Measurements from ENCODE around the gene IL13RA1.
"Not testable (repeated sequence)": the region's sequence is repeated elsewhere in the genome, so short reads cannot be mapped to it uniquely, and the experiment has no call there.

The IL13RA1 gene

DNA sequence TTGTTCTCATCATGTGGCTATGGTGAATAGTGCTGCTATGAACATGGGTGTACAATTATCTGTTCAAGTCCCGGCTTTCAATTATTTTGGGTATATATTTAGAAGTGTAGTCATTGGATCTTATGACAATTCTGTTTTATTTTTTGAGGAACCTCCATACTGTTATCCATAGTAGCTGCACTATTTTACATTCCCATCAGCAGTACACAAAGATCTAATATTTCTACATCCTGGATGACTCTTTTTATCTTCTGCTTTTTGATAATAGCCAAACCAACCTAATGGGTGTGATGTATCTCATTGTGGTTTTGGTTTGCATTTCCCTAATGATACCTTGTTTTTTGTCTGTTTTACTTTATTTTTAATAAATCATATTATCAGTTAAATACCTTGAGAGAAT lies 12.9 kb upstream of the IL13RA1 start:
- Histone ChIP-seq H3K27me3 (ENCODE audit: control insufficient read depth in 2 of 2, insufficient read depth in 2 of 2, low read length in 2 of 2) (peaks cover 0 to 3% of the 10 kb centered on the region in 2 donors), H3K9me3 (ENCODE audit: control insufficient read depth in 2 of 2, low read length in 2 of 2) (no peaks in the 10 kb centered on the region), H3K4me3 (ENCODE audit: low read length in 2 of 2) (no peak overlapping the region), H3K4me1 (ENCODE audit: control insufficient read depth in 2 of 2, insufficient read depth in 2 of 2, low read length in 2 of 2) (no peaks in the 10 kb centered on the region), H3K27ac (ENCODE audit: low read depth in 2 of 2, low read length in 2 of 2) (no peak overlapping the region), H3K9ac (ENCODE audit: low read depth in 1 of 2, low read length in 2 of 2) (no peak overlapping the region), H3K36me3 (ENCODE audit: control insufficient read depth in 2 of 2, insufficient read depth in 2 of 2, low read length in 2 of 2) (no peaks in the 10 kb centered on the region)

DNA sequence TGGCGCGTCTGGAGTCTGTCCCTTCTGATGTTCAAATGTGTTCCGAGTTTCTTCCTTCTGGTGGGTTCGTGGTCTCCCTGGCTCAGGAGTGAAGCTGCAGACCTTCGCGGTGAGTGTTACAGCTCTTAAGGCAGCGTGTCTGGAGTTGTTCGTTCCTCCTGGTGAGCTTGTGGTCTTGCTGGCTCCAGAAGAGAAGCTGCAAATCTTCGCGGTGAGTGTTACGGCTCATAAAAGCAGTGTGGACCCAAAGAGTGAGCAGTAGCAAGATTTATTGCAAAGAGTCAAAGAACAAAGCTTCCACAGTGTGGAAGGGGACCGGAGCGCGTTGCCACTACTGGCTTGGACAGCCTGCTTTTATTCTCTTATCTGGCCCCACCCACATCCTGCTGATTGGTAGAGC lies 11.5 kb upstream of the IL13RA1 start:
- H3K27me3 ChIP-seq (ENCODE audit: control insufficient read depth in 2 of 2, insufficient read depth in 2 of 2, low read length in 2 of 2); H3K9me3 ChIP-seq (ENCODE audit: control insufficient read depth in 2 of 2, low read length in 2 of 2); H3K4me1 ChIP-seq (ENCODE audit: control insufficient read depth in 2 of 2, insufficient read depth in 2 of 2, low read length in 2 of 2); H3K36me3 ChIP-seq (ENCODE audit: control insufficient read depth in 2 of 2, insufficient read depth in 2 of 2, low read length in 2 of 2); H3K27ac ChIP-seq (ENCODE audit: low read depth in 2 of 2, low read length in 2 of 2); H3K9ac ChIP-seq (ENCODE audit: low read depth in 1 of 2, low read length in 2 of 2); H3K4me3 ChIP-seq (ENCODE audit: low read length in 2 of 2): not testable (repeated sequence)

DNA sequence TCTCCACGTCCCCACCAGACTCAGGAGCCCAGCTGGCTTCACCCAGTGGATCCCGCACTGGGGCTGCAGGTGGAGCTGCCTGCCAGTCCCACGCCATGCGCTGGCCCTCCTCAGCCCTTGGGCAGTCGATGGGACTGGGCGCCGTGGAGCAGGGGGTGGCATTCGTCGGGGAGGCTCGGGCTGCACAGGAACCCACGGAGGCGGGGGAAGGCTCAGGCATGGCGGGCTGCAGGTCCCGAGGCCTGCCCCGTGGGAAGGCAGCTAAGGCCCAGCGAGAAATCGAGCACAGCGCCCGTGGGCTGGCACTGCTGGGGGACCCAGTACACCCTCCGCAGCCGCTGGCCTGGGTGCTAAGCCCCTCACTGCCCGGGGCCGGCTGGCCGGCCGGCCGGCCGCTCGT lies 10.6 kb upstream of the IL13RA1 start:
- not testable (repeated sequence) for H3K4me1 ChIP-seq (ENCODE audit: control insufficient read depth in 2 of 2, insufficient read depth in 2 of 2, low read length in 2 of 2); H3K36me3 ChIP-seq (ENCODE audit: control insufficient read depth in 2 of 2, insufficient read depth in 2 of 2, low read length in 2 of 2); H3K27ac ChIP-seq (ENCODE audit: low read depth in 2 of 2, low read length in 2 of 2); H3K4me3 ChIP-seq (ENCODE audit: low read length in 2 of 2); H3K9me3 ChIP-seq (ENCODE audit: control insufficient read depth in 2 of 2, low read length in 2 of 2); H3K9ac ChIP-seq (ENCODE audit: low read depth in 1 of 2, low read length in 2 of 2); H3K27me3 ChIP-seq (ENCODE audit: control insufficient read depth in 2 of 2, insufficient read depth in 2 of 2, low read length in 2 of 2)

DNA sequence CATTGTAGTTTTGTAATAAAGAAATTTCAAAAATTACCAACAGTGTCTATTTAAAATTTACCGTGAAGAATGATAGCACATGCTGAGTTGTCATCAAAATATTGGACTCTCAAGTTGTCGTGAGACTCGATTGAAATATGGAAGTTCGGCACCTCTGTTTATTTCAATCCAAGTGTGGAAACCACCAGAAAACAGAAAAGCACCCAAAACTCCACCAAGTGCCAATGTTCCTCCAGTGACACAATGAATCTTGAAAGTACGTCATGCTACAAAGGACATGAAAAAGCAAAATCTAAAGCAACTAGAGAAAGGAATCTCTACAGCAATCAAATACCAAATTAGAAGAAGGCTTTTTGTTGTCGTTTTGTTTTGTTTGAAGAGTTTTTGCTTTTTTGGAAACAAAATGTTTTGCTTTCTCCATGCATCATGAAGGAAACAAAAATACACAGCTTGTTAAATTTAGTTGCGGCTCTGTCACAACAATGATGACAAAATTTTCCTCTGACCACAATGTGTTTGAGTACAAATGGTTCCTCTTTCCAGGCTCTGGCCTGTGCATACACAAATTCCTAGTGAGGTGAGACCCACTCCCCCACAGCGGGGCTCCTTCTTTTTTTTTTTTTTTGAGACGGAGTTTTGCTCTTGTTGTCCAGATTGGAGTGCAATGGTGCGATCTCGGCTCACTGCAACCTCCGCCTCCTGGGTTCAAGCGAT lies 9.6 kb upstream of the IL13RA1 start:
- H3K9me3 ChIP-seq (ENCODE audit: control insufficient read depth in 2 of 2, low read length in 2 of 2): no peaks in the 10 kb centered on the region
- no peaks in the 10 kb centered on the region for H3K36me3 ChIP-seq (ENCODE audit: control insufficient read depth in 2 of 2, insufficient read depth in 2 of 2, low read length in 2 of 2)
- H3K9ac ChIP-seq (ENCODE audit: low read depth in 1 of 2, low read length in 2 of 2): no peak overlapping the region
- H3K4me3 ChIP-seq (ENCODE audit: low read length in 2 of 2): no peak overlapping the region
- no peak overlapping the region for H3K27ac ChIP-seq (ENCODE audit: low read depth in 2 of 2, low read length in 2 of 2)
- no peaks in the 10 kb centered on the region for H3K4me1 ChIP-seq (ENCODE audit: control insufficient read depth in 2 of 2, insufficient read depth in 2 of 2, low read length in 2 of 2)
- no peaks in the 10 kb centered on the region for H3K27me3 ChIP-seq (ENCODE audit: control insufficient read depth in 2 of 2, insufficient read depth in 2 of 2, low read length in 2 of 2)

DNA sequence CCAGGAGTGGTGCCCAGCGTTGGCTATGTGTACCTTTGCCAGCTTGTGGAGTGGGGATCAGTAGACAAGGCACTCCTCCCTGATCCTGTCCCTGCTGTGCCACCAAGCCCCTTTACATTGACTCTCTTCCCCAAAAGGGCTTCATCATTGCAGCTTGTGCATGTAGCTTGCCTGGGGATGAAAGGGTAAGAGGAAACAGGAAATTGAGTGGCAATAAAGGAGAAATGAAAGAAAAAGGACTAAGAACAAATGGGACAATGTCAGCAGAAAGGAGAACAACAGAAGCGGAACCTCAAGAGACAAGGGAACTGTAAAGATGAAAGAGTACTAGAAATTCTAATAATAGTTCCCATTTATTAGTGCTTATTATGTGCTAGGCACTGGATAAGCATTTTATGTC lies 8.7 kb upstream of the IL13RA1 start:
- no peak overlapping the region for H3K9ac ChIP-seq (ENCODE audit: low read depth in 1 of 2, low read length in 2 of 2)
- H3K36me3 ChIP-seq (ENCODE audit: control insufficient read depth in 2 of 2, insufficient read depth in 2 of 2, low read length in 2 of 2): no peaks in the 10 kb centered on the region
- H3K27me3 ChIP-seq (ENCODE audit: control insufficient read depth in 2 of 2, insufficient read depth in 2 of 2, low read length in 2 of 2): no peaks in the 10 kb centered on the region
- H3K4me1 ChIP-seq (ENCODE audit: control insufficient read depth in 2 of 2, insufficient read depth in 2 of 2, low read length in 2 of 2): no peaks in the 10 kb centered on the region
- H3K9me3 ChIP-seq (ENCODE audit: control insufficient read depth in 2 of 2, low read length in 2 of 2): no peaks in the 10 kb centered on the region
- no peak overlapping the region for H3K4me3 ChIP-seq (ENCODE audit: low read length in 2 of 2)
- H3K27ac ChIP-seq (ENCODE audit: low read depth in 2 of 2, low read length in 2 of 2): peak overlapping the region; percentile 4 to 36

DNA sequence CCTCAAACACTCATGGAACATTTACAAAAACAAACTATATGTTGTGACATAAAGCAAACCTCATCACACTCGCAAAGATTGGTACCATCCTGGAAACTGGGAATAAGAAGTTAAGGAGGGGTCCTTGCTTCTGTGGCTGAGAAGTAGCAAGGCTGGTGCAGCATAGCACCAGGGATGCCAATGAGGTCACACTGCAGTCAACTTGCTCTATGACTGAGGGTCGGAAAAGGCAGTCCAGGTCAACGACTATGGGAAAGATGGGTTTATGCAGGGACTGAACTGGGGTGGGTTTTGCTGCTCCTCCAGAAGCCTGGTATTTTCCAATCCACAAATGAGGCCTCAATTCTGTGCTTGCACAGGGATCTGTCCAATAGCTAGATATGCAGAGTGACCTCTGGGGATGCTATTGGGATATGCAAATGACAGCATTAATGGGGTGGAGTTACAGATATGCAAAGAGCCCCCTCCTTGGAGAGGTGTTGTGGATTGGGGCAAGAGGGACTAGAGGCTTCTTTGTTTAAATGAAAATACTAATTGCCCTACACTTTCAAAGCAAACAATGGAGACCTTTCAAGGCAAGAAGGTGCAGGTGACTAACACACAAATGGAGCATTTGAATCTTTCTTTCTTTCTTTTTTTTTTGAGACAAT lies 7.2 kb upstream of the IL13RA1 start:
- Histone ChIP-seq H3K27ac (ENCODE audit: low read depth in 2 of 2, low read length in 2 of 2) (no peak overlapping the region), H3K4me1 (ENCODE audit: control insufficient read depth in 2 of 2, insufficient read depth in 2 of 2, low read length in 2 of 2) (peaks cover 5 to 6% of the 10 kb centered on the region in 2 donors), H3K9me3 (ENCODE audit: control insufficient read depth in 2 of 2, low read length in 2 of 2) (no peaks in the 10 kb centered on the region), H3K4me3 (ENCODE audit: low read length in 2 of 2) (no peak overlapping the region), H3K9ac (ENCODE audit: low read depth in 1 of 2, low read length in 2 of 2) (no peak overlapping the region), H3K36me3 (ENCODE audit: control insufficient read depth in 2 of 2, insufficient read depth in 2 of 2, low read length in 2 of 2) (no peaks in the 10 kb centered on the region), H3K27me3 (ENCODE audit: control insufficient read depth in 2 of 2, insufficient read depth in 2 of 2, low read length in 2 of 2) (no peaks in the 10 kb centered on the region)

DNA sequence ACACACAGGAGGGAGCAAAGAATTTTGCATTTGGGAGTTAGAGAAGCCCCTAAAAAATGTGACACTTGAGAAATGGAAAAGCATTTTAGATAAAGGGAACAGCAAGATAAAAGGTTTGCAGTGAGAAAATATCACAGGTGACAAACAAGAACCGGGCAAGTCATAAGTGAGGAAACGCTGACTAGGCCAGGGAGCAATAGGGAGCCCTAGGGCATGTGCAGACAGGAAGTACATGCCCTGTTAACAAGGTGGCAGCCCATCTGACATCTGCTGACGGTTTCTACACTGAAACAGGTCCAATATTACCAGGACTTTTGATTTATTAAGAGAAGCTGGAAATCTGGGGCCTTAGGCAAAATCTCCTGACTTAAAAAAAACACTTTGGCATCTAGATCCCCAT lies 4.0 kb upstream of the IL13RA1 start:
- Histone ChIP-seq H3K36me3 (ENCODE audit: control insufficient read depth in 2 of 2, insufficient read depth in 2 of 2, low read length in 2 of 2) (no peaks in the 10 kb centered on the region), H3K9ac (ENCODE audit: low read depth in 1 of 2, low read length in 2 of 2) (no peak overlapping the region), H3K27me3 (ENCODE audit: control insufficient read depth in 2 of 2, insufficient read depth in 2 of 2, low read length in 2 of 2) (no peaks in the 10 kb centered on the region), H3K4me1 (ENCODE audit: control insufficient read depth in 2 of 2, insufficient read depth in 2 of 2, low read length in 2 of 2) (peaks cover 14 to 21% of the 10 kb centered on the region in 2 donors), H3K4me3 (ENCODE audit: low read length in 2 of 2) (no peak overlapping the region), H3K27ac (ENCODE audit: low read depth in 2 of 2, low read length in 2 of 2) (no peak overlapping the region), H3K9me3 (ENCODE audit: control insufficient read depth in 2 of 2, low read length in 2 of 2) (no peaks in the 10 kb centered on the region)

DNA sequence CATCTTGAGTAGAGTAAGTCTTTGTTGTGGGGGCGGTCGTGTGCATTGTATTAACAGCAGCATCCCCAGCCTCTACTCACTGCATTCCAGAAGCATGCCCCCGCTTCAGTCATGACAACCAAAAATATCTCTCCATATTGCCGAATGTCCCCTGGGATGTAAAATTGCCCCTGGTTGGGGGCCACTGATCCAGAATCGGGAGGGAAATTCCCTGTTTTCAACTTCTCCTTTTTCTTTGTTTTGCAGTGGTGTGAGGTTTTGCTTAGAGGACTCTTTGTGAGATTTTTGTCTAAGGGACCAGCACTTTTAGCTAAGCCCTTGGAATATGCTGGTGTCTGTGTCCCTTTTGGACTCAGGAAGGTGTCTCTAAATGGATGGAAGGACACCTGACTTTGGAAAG lies 3.0 kb upstream of the IL13RA1 start:
- H3K27ac ChIP-seq (ENCODE audit: low read depth in 2 of 2, low read length in 2 of 2): peak overlapping the region in 1 of 2 donors; percentile 94
- no peak overlapping the region for H3K4me3 ChIP-seq (ENCODE audit: low read length in 2 of 2)
- H3K9me3 ChIP-seq (ENCODE audit: control insufficient read depth in 2 of 2, low read length in 2 of 2): no peaks in the 10 kb centered on the region
- H3K36me3 ChIP-seq (ENCODE audit: control insufficient read depth in 2 of 2, insufficient read depth in 2 of 2, low read length in 2 of 2): no peaks in the 10 kb centered on the region
- H3K9ac ChIP-seq (ENCODE audit: low read depth in 1 of 2, low read length in 2 of 2): no peak overlapping the region
- no peaks in the 10 kb centered on the region for H3K27me3 ChIP-seq (ENCODE audit: control insufficient read depth in 2 of 2, insufficient read depth in 2 of 2, low read length in 2 of 2)
- peaks cover 20 to 21% of the 10 kb centered on the region in 2 donors for H3K4me1 ChIP-seq (ENCODE audit: control insufficient read depth in 2 of 2, insufficient read depth in 2 of 2, low read length in 2 of 2)

DNA sequence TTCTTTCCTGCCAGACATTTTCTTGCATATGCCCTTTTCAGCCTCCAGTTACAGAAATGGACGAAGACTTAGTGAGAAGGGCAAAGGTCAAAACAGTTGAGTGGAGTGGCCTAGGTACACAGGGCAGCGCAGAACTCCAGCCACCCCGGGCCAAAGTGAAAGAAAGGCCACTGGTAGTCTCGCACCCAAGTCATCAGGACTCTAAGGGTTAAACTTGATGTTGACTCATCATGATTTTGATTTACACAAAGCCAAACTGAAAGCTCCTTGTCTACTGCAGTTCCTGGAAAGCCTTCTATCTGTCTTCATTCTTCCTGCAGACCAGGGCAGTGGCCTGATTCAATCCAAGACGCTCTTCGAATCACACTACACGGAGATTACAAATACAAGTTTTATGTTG lies 2.6 kb upstream of the IL13RA1 start:
- H3K4me1 ChIP-seq (ENCODE audit: control insufficient read depth in 2 of 2, insufficient read depth in 2 of 2, low read length in 2 of 2): peaks cover 20 to 23% of the 10 kb centered on the region in 2 donors
- no peak overlapping the region for H3K4me3 ChIP-seq (ENCODE audit: low read length in 2 of 2)
- no peaks in the 10 kb centered on the region for H3K9me3 ChIP-seq (ENCODE audit: control insufficient read depth in 2 of 2, low read length in 2 of 2)
- H3K27me3 ChIP-seq (ENCODE audit: control insufficient read depth in 2 of 2, insufficient read depth in 2 of 2, low read length in 2 of 2): no peaks in the 10 kb centered on the region
- H3K36me3 ChIP-seq (ENCODE audit: control insufficient read depth in 2 of 2, insufficient read depth in 2 of 2, low read length in 2 of 2): no peaks in the 10 kb centered on the region
- H3K9ac ChIP-seq (ENCODE audit: low read depth in 1 of 2, low read length in 2 of 2): no peak overlapping the region
- H3K27ac ChIP-seq (ENCODE audit: low read depth in 2 of 2, low read length in 2 of 2): peak overlapping the region; percentile 58 to 94

DNA sequence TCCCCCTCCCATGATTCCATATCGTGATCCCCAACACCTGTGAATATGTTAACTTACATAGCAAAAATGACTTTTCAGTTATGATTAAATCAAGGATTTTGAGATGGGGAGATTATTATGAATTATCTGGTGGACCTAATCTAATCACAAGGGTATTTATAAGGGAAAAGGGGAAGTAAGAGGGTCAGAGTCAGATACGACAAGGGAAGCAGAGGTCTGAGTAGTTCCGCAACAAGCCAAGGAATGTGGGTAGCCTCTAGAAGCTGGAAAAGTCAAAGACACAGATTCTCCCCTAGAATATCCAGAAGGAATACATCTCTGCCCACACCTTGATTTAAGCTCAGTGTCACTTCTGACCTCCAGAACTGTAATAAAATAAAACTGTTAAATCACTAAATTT lies 1.0 kb upstream of the IL13RA1 start:
- peaks cover 20 to 25% of the 10 kb centered on the region in 2 donors for H3K4me1 ChIP-seq (ENCODE audit: control insufficient read depth in 2 of 2, insufficient read depth in 2 of 2, low read length in 2 of 2)
- H3K27ac ChIP-seq (ENCODE audit: low read depth in 2 of 2, low read length in 2 of 2): peak overlapping the region; percentile 89 to 94
- H3K4me3 ChIP-seq (ENCODE audit: low read length in 2 of 2): peak overlapping the region in 1 of 2 donors; percentile 71
- no peaks in the 10 kb centered on the region for H3K9me3 ChIP-seq (ENCODE audit: control insufficient read depth in 2 of 2, low read length in 2 of 2)
- H3K27me3 ChIP-seq (ENCODE audit: control insufficient read depth in 2 of 2, insufficient read depth in 2 of 2, low read length in 2 of 2): no peaks in the 10 kb centered on the region
- peak overlapping the region in 1 of 2 donors; percentile 70 for H3K9ac ChIP-seq (ENCODE audit: low read depth in 1 of 2, low read length in 2 of 2)
- H3K36me3 ChIP-seq (ENCODE audit: control insufficient read depth in 2 of 2, insufficient read depth in 2 of 2, low read length in 2 of 2): no peaks in the 10 kb centered on the region
